Heart left ventricle (tissue), 16 donors: ENCODE data around the gene FAR2. TPM values are rescaled to one million over a fixed set of nuclear protein-coding genes. Genes with fewer than 3 reads are reported as not detected.

Experiments
- ATAC-seq, 4 donors: fragments of 200-7000 bp; cut with Tn5 transposase; one replicate each; pipeline ENCODE4 v1.9.1; 2020 to 2022; ENCODE audit warnings: moderate library complexity in 4 of 4, mild to moderate bottlenecking in 3 of 4, moderate number of reproducible peaks in 1 of 4
- DNase-seq, 5 donors: peaks; one replicate each; pipeline ENCODE4 v3.0.0-alpha.2; 2020
- H3K27ac ChIP-seq, 12 donors: fragments of 200-600 bp; sonication (generic) in 4 of 12; one replicate each; pipeline versions ENCODE4 v1.5.0 to v1.8.0; 2016 to 2022; ENCODE audit warnings: mild to moderate bottlenecking in 2 of 12
- H3K27me3 ChIP-seq, 9 donors: fragments of 200-600 bp; sonication (generic) in 2 of 9; one replicate each; pipeline versions ENCODE4 v1.5.1 to v1.8.0; 2016 to 2022; ENCODE audit warnings: mild to moderate bottlenecking in 3 of 9
- H3K36me3 ChIP-seq, 9 donors: fragments of 200-600 bp; sonication (generic) in 2 of 9; one replicate each; pipeline versions ENCODE4 v1.5.0 to v1.8.0; 2018 to 2022; ENCODE audit warnings: mild to moderate bottlenecking in 2 of 9
- H3K4me1 ChIP-seq, 12 donors: fragments of 200-600 bp; sonication (generic) in 4 of 12; one replicate each; pipeline versions ENCODE4 v1.5.0 to v1.8.0; 2016 to 2022; ENCODE audit warnings: mild to moderate bottlenecking in 3 of 12
- H3K4me3 ChIP-seq, 12 donors: fragments of 200-600 bp; sonication (generic) in 4 of 12; one replicate each; pipeline versions ENCODE4 v1.5.0 to v1.8.0; 2017 to 2022; ENCODE audit warnings: mild to moderate bottlenecking in 9 of 12, moderate library complexity in 4 of 12
- H3K9me3 ChIP-seq, 12 donors: fragments of 200-600 bp; sonication (generic) in 4 of 12; one replicate each; pipeline versions ENCODE4 v1.5.0 to v1.8.0; 2016 to 2022; ENCODE audit warnings: mild to moderate bottlenecking in 1 of 12
- POLR2A ChIP-seq, 2 donors: fragments of 450-650 bp; IDR thresholded peaks; one replicate each; pipeline ENCODE4 v1.6.1; 2017; ENCODE audit warnings: antibody characterized with exemption in 2 of 2, mild to moderate bottlenecking in 2 of 2, moderate library complexity in 2 of 2
- WGBS, 4 donors: extraction: QIAGEN DNeasy Blood & Tissue Kit in 2 of 4; methylation state at CpG; one replicate each; pipeline versions ENCODE4 v1.1.5 to v1.1.7; 2013 to 2018; 5-methylcytosine and 5-hydroxymethylcytosine counted together
- intact Hi-C, 10 donors: fragments of 100-400 bp; cut with DNase I; formaldehyde crosslinking; loops; one replicate each; pipeline versions ENCODE4 v1.11.1 to v1.14.2; 2022
- polyA plus RNA-seq, 2 donors: library from polyadenylated mRNA; stranded (reverse); fragments of 200-250 nt; gene quantifications; one replicate each; pipeline ENCODE4 v1.2.3, GENCODE V29; 2013
- total RNA-seq, 9 donors: library from RNA; depleted of rRNA in 2 of 9; stranded (reverse); fragments of >200 nt in 2 of 9; fragmentation: NEBNext Ultra II Directional in 3 of 9; extraction: Animal tissue kit (Norgen Biotek cat#: 25700) in 3 of 9; gene quantifications; one replicate each; pipeline versions ENCODE4 v1.1.0 to v1.2.4, GENCODE V29; 2016 to 2023
- TF ChIP-seq, protein P1 (sequence below), 12 donors: fragments of 200-600 bp; sonication (generic) in 4 of 12; IDR thresholded peaks; one replicate each; pipeline versions ENCODE4 v1.5.0 to v1.8.0; 2018 to 2022; ENCODE audit warnings: antibody characterized with exemption in 12 of 12, mild to moderate bottlenecking in 5 of 12
- donor health status: ischemic (EF 13 %, LVEDD 7.1; RV severe dilation, severe dysfunction).
- donor health status: healthy with polysubstance abuse.
- donor health status: DM: no; HTN: yes; CAD: no.
- donor health status: DM: no; HTN: no; CAD: no.
- donor health status: ischemic (EF 25% LVEDD 6.9; RV normal size, moderate dysfunction).
- donor health status: ischemic (EF 25% LVEDD 5.7; RV mildly dilated, moderate dysfunction).
- donor health status: healthy.
- donor health status: DM: yes; HTN: yes; CAD: no.
- donor health status: ischemic (EF 35%, LVEDD 5.7; RV mildly dilated, moderate dysfunction).
- donor health status: nonischemic (EF 11% LVEDD 7.7; RV severe dilation, severe dysfunction).
- donor health status: DM: yes; HTN: yes; CAD: no.
- donor health status: PGD.
- donor health status: ischemic (EF 29% LVEDD 5.4; RV normal size, mild dysfunction).
- donor health status: nonischemic (EF 23%, LVEDD 6.1; RV moderate dilation, normal function).

Gene FAR2
- total and polyA plus RNA-seq, 11 donors: 1.1 to 11.6 (median 3.0) TPM

DNA sequence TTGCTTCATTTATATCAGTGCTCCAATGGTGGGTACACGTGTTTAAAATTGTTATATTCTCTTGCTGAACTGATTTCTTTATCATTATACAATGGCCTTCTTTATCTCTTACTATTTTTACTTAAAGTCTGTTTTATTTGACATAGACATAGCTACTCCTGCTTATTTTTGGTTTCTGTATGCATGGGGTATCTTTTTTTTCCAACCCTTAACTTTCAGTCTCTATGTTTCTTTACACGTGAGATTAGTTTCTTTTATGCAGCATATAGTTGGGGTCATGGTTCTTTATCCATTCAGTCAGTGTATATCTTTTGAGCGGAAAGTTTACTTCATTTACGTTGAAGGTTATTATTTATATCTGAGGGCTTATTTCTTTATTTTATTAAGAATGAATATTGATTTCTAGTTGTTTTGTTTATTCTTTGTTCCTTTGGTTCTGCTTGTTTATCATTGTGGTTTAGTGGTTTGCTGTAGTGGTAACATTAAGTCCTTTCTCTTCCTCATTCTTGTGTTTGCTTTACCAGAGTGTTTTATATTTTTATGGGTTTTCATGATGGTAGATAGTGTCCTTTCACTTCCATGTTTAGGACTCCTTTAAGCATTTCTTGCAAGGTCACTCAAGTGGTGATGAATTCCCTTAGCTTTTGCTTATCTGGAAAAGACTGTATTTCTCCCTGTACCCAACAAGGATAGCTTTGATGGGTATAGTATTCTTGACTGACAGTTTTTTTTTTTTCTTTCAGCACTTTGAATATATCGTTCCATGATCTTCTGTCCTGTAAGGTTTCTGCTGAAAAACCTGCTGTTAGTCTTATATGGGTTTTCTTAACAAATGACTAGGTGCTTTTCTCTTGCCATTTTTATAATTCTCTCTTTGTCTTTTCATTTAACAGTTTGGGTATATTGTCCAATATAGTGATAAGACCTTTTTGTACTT lies 38.3 kb upstream of the FAR2 start:
- WGBS, 4 donors: 58 to 69% (median 65%) methylated on average over 5 of the region's 5 CpGs
- H3K4me3 ChIP-seq: no peak overlapping the region
- peaks cover 0 to 39% (median 11%) of the 10 kb centered on the region in 12 donors for H3K9me3 ChIP-seq
- ATAC-seq (no peak), DNase-seq (no peak)
- H3K4me1 ChIP-seq: no peaks in the 10 kb centered on the region
- H3K36me3 ChIP-seq: no peaks in the 10 kb centered on the region
- no peaks in the 10 kb centered on the region for H3K27me3 ChIP-seq
- intact Hi-C loops: no loop called here
- TF ChIP-seq, protein P1, sequence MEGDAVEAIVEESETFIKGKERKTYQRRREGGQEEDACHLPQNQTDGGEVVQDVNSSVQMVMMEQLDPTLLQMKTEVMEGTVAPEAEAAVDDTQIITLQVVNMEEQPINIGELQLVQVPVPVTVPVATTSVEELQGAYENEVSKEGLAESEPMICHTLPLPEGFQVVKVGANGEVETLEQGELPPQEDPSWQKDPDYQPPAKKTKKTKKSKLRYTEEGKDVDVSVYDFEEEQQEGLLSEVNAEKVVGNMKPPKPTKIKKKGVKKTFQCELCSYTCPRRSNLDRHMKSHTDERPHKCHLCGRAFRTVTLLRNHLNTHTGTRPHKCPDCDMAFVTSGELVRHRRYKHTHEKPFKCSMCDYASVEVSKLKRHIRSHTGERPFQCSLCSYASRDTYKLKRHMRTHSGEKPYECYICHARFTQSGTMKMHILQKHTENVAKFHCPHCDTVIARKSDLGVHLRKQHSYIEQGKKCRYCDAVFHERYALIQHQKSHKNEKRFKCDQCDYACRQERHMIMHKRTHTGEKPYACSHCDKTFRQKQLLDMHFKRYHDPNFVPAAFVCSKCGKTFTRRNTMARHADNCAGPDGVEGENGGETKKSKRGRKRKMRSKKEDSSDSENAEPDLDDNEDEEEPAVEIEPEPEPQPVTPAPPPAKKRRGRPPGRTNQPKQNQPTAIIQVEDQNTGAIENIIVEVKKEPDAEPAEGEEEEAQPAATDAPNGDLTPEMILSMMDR (IDR thresholded peaks at IDR 0.05): no peak
- no peak for TF ChIP-seq POLR2A (IDR thresholded peaks at IDR 0.05)
- H3K27ac ChIP-seq: no peak overlapping the region

DNA sequence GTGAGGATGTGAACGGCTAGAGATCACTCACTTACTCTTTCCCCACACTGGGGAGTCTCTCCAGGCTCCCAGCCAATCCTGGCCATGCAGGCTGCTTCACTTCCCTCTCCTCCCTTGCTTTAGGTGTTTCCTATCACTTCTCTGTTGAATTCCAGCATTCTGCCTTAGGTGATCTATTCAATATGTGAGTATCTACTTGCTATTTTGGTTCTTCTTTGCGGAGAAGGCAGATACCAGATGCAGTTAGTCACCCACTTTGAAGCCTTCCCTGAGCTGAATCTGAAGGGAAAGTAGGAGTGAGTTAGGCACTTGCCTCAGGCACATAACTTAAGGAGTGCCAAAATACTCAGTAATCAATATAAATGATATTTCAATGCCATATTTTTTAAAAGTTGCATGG lies 36.0 kb upstream of the FAR2 start:
- Histone ChIP-seq H3K4me1 (no peaks in the 10 kb centered on the region), H3K4me3 (no peak overlapping the region), H3K9me3 (peaks cover 0 to 39% (median 11%) of the 10 kb centered on the region in 12 donors), H3K27ac (no peak overlapping the region), H3K36me3 (no peaks in the 10 kb centered on the region), H3K27me3 (no peaks in the 10 kb centered on the region)
- ATAC-seq (no peak), DNase-seq (no peak)
- 78 to 92% (median 86%) methylated on average over 2 of the region's 2 CpGs for WGBS, 4 donors
- intact Hi-C loops: no loop called here
- TF ChIP-seq POLR2A (IDR thresholded peaks at IDR 0.05): no peak
- TF ChIP-seq, protein P1 (IDR thresholded peaks at IDR 0.05): no peak

DNA sequence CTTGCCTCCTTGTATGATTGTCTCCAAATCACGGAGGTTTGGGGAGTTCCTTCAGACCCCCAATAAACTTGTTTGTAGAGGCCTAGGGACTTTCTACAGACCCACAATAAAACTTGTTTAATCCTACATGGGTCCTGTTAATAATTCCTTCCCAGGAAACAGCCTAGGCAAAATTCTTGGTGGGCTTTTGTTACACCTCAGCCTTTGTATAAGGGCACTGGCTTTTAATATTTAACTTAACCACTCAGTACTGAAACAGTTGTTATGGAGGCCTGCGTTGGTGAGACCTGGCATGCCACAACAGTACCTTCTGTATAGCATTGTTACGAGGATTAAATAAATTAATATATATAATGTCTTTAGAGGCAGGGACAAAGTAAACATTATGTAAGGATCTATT lies 32.7 kb upstream of the FAR2 start:
- H3K36me3 ChIP-seq: no peaks in the 10 kb centered on the region
- no peak for DNase-seq
- no peak for ATAC-seq
- H3K9me3 ChIP-seq: peaks cover 0 to 10% (median 3%) of the 10 kb centered on the region in 12 donors
- TF ChIP-seq, protein P1 (IDR thresholded peaks at IDR 0.05): no peak
- TF ChIP-seq POLR2A (IDR thresholded peaks at IDR 0.05): no peak
- no peak overlapping the region for H3K4me3 ChIP-seq
- no peaks in the 10 kb centered on the region for H3K4me1 ChIP-seq
- no peak overlapping the region for H3K27ac ChIP-seq
- no peaks in the 10 kb centered on the region for H3K27me3 ChIP-seq
- 78 to 89% (median 87%) methylated on average over 3 of the region's 3 CpGs for WGBS, 4 donors
- intact Hi-C loops: no loop called here

DNA sequence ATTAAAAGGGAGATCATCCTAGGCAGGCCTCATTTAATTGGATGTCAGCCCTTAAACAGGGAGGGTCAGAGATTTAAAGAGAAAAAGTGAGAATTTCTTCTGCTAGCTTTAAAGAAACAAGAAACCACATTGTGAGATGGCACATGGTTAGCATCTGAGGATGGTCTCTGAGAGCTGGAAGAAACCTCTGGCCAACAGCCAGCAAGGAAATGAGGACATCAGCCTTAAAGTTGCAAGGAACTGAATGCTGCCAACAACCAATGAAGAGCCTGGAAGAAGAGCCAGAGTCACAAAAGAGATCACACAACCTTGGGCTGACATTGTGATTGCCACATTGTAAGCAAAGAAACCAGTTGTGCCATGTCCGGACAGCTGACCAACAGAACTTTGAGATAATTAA lies 17.5 kb upstream of the FAR2 start:
- Histone ChIP-seq H3K4me1 (no peaks in the 10 kb centered on the region), H3K27ac (no peak overlapping the region), H3K4me3 (no peak overlapping the region), H3K36me3 (no peaks in the 10 kb centered on the region), H3K9me3 (no peaks in the 10 kb centered on the region), H3K27me3 (no peaks in the 10 kb centered on the region)
- ATAC-seq: no peak
- intact Hi-C loops: no loop called here
- WGBS, 4 donors: 52 to 81% (median 63%) methylated on average over 1 of the region's 1 CpG
- no peak for TF ChIP-seq POLR2A (IDR thresholded peaks at IDR 0.05)
- TF ChIP-seq, protein P1 (IDR thresholded peaks at IDR 0.05): no peak
- no peak for DNase-seq
